Urothelium cell line (cell line): ENCODE data around the gene POLN.

ENCODE experiments used
- DNase-seq: peaks from one replicate; pipeline ENCODE4 v3.0.0; 2011; ENCODE audit warnings: low spot score, mixed read lengths
- FAIRE-seq: peaks from 2 replicates; lab custom pipeline; 2011; peaks lifted over from hg19 to GRCh38; lab: Jason Lieb, UNC

Gene POLN

GRCh38 chr4:2062808-2063524 lies 179.0 kb downstream of the POLN start:
- DNase-seq (no peak), FAIRE-seq (no peak)

GRCh38 chr4:2062168-2062807 lies 179.6 kb downstream of the POLN start:
- DNase-seq (no peak), FAIRE-seq (no peak)

GRCh38 chr4:2061186-2062131 lies 180.5 kb downstream of the POLN start:
- no peak for DNase-seq
- FAIRE-seq = no peak

GRCh38 chr4:2060611-2061185 lies 181.2 kb downstream of the POLN start:
- FAIRE-seq = no peak
- no peak for DNase-seq

GRCh38 chr4:2059726-2060602 lies 182.0 kb downstream of the POLN start:
- DNase-seq = peak; percentile 31
- no peak for FAIRE-seq

GRCh38 chr4:2059046-2059725 lies 182.7 kb downstream of the POLN start, which contains the start of gene NAT8L:
Gene NAT8L (plus strand): TSS chr4:2059327. CDS start chr4:2059512, 185 bp downstream.
- DNase-seq = peak; percentile 49
- FAIRE-seq = no peak

GRCh38 chr4:2058264-2059045 lies 183.5 kb downstream of the POLN start:
- FAIRE-seq (no peak), DNase-seq (no peak)

GRCh38 chr4:2057382-2058065 lies 184.4 kb downstream of the POLN start:
- FAIRE-seq (no peak), DNase-seq (no peak)

GRCh38 chr4:2054217-2054616 lies 187.7 kb downstream of the POLN start:
- DNase-seq (no peak), FAIRE-seq (no peak)

- DNase-seq (no peak), FAIRE-seq (no peak)
Measured at GRCh38 chr4:2051086-2051485, 190.8 kb downstream of the POLN start.

- DNase-seq = no peak
- FAIRE-seq = no peak
Measured at GRCh38 chr4:2049811-2050210, 192.1 kb downstream of the POLN start.

- FAIRE-seq (no peak), DNase-seq (no peak)
Measured at GRCh38 chr4:2049381-2049780, 192.5 kb downstream of the POLN start.

GRCh38 chr4:2048831-2049230 lies 193.1 kb downstream of the POLN start:
- FAIRE-seq = no peak
- DNase-seq = no peak

GRCh38 chr4:2047781-2048581 lies 193.9 kb downstream of the POLN start:
- FAIRE-seq = no peak
- DNase-seq = no peak

- DNase-seq (no peak), FAIRE-seq (no peak)
Measured at GRCh38 chr4:2047031-2047660, 194.8 kb downstream of the POLN start.

- no peak for FAIRE-seq
- DNase-seq = no peak
Measured at GRCh38 chr4:2046031-2046961, 195.6 kb downstream of the POLN start.
